ENCODE data around the gene ZNF470.

- TF ChIP-seq, protein P1, sequence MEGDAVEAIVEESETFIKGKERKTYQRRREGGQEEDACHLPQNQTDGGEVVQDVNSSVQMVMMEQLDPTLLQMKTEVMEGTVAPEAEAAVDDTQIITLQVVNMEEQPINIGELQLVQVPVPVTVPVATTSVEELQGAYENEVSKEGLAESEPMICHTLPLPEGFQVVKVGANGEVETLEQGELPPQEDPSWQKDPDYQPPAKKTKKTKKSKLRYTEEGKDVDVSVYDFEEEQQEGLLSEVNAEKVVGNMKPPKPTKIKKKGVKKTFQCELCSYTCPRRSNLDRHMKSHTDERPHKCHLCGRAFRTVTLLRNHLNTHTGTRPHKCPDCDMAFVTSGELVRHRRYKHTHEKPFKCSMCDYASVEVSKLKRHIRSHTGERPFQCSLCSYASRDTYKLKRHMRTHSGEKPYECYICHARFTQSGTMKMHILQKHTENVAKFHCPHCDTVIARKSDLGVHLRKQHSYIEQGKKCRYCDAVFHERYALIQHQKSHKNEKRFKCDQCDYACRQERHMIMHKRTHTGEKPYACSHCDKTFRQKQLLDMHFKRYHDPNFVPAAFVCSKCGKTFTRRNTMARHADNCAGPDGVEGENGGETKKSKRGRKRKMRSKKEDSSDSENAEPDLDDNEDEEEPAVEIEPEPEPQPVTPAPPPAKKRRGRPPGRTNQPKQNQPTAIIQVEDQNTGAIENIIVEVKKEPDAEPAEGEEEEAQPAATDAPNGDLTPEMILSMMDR (IDR thresholded peaks at IDR 0.05): no peak
- no peak for TF ChIP-seq POLR2A (IDR thresholded peaks at IDR 0.05)
- no peak for TF ChIP-seq EP300 (IDR thresholded peaks at IDR 0.05)
- TF ChIP-seq POLR2AphosphoS5 (IDR thresholded peaks at IDR 0.05): no peak
Observed at GRCh38 chr19:56537442-56537841, 29.8 kb upstream of the ZNF470 start.
